Thyroid gland (tissue), 4 donors: ENCODE measurements around the gene ADSS1. TPM values are rescaled to one million over a fixed set of nuclear protein-coding genes. Genes with fewer than 3 reads are reported as not detected.

Source experiments
- DNase-seq, 2 donors: peaks; one replicate each; pipeline ENCODE4 v3.0.0-alpha.2; 2019
- H3K27ac ChIP-seq, 3 donors: fragments of 200-600 bp; sonication (generic); 1 replicate in 2 of 3; 2 replicates in 1 of 3; pipeline ENCODE4 v1.5.1; 2016 to 2019; ENCODE audit warnings: mild to moderate bottlenecking in 1 of 3, moderate library complexity in 1 of 3
- H3K27me3 ChIP-seq: fragments of 200-600 bp; sonication (generic); one replicate; pipeline ENCODE4 v1.5.1; 2019
- H3K36me3 ChIP-seq, 2 donors: fragments of 200-600 bp; sonication (generic); one replicate each; pipeline ENCODE4 v1.5.1; 2016 to 2019
- H3K4me1 ChIP-seq, 2 donors: fragments of 200-600 bp; sonication (generic); one replicate each; pipeline ENCODE4 v1.5.1; 2017 to 2019
- H3K4me3 ChIP-seq, 3 donors: fragments of 200-600 bp; sonication (generic); replicated peaks in 1 of 3; 1 replicate in 2 of 3; 2 replicates in 1 of 3; pipeline ENCODE4 v1.5.1; 2016; ENCODE audit warnings: mild to moderate bottlenecking in 1 of 3
- H3K9me3 ChIP-seq: fragments of 200-600 bp; sonication (generic); one replicate; pipeline ENCODE4 v1.5.1; 2017
- POLR2A ChIP-seq, 2 donors: fragments of 450-650 bp; IDR thresholded peaks; one replicate each; pipeline ENCODE4 v1.6.1; 2017; ENCODE audit warnings: antibody characterized with exemption in 2 of 2, mild to moderate bottlenecking in 2 of 2, moderate library complexity in 1 of 2
- WGBS, 2 donors: methylation state at CpG; one replicate each; pipeline ENCODE4 v1.1.5; 2017; 5-methylcytosine and 5-hydroxymethylcytosine counted together
- intact Hi-C: fragments of 100-400 bp; cut with DNase I; formaldehyde crosslinking; loops from one replicate; pipeline ENCODE4 v1.15.1; 2023
- total RNA-seq, 4 donors: library from RNA; depleted of rRNA; stranded (reverse); fragments of >200 nt; gene quantifications; one replicate each; pipeline ENCODE4 v1.2.3, GENCODE V29; 2016
- TF ChIP-seq, protein P1 (sequence below), 6 experiments: fragments of 200-600 bp in 3 of 6; fragments of 450-650 bp in 3 of 6; sonication (generic) in 3 of 6; IDR thresholded peaks; one replicate each; pipeline ENCODE4 v1.5.1; 2016 to 2019; ENCODE audit warnings: antibody characterized with exemption in 6 of 6, mild to moderate bottlenecking in 2 of 6, inconsistent platforms in 1 of 6, moderate library complexity in 1 of 6

ADSS1 gene
- total RNA-seq, 4 donors from 2014 or later, result 13.6 to 26.2 (median 18.9) TPM

- Histone ChIP-seq H3K36me3 (peaks cover 27 to 39% of the 10 kb centered on the region in 2 donors), H3K27ac (no peak overlapping the region), H3K4me3 (no peak overlapping the region), H3K9me3 (no peaks in the 10 kb centered on the region), H3K27me3 (no peaks in the 10 kb centered on the region), H3K4me1 (peaks cover 3 to 8% of the 10 kb centered on the region in 2 donors)
- TF ChIP-seq, protein P1, sequence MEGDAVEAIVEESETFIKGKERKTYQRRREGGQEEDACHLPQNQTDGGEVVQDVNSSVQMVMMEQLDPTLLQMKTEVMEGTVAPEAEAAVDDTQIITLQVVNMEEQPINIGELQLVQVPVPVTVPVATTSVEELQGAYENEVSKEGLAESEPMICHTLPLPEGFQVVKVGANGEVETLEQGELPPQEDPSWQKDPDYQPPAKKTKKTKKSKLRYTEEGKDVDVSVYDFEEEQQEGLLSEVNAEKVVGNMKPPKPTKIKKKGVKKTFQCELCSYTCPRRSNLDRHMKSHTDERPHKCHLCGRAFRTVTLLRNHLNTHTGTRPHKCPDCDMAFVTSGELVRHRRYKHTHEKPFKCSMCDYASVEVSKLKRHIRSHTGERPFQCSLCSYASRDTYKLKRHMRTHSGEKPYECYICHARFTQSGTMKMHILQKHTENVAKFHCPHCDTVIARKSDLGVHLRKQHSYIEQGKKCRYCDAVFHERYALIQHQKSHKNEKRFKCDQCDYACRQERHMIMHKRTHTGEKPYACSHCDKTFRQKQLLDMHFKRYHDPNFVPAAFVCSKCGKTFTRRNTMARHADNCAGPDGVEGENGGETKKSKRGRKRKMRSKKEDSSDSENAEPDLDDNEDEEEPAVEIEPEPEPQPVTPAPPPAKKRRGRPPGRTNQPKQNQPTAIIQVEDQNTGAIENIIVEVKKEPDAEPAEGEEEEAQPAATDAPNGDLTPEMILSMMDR (IDR thresholded peaks at IDR 0.05), result no peak
- no peak for TF ChIP-seq POLR2A (IDR thresholded peaks at IDR 0.05)
- intact Hi-C loops, result no loop called here
- no peak for DNase-seq
- 93 to 95% methylated on average over 28 to 29 of the region's 30 CpGs for WGBS, 2 donors
Measured at GRCh38 chr14:104758981-104759969, 35.2 kb downstream of the ADSS1 start.

GRCh38 chr14:104765517-104765916, 41.5 kb downstream of the ADSS1 start:
- H3K27ac ChIP-seq, result no peak overlapping the region
- TF ChIP-seq, protein P1 (IDR thresholded peaks at IDR 0.05), result no peak
- no peak for TF ChIP-seq POLR2A (IDR thresholded peaks at IDR 0.05)

GRCh38 chr14:104766256-104766862, 42.3 kb downstream of the ADSS1 start:
- peaks cover 9 to 13% of the 10 kb centered on the region in 2 donors for H3K4me1 ChIP-seq
- DNase-seq, result no peak
- H3K9me3 ChIP-seq, result no peaks in the 10 kb centered on the region
- H3K36me3 ChIP-seq, result peaks cover 0 to 4% of the 10 kb centered on the region in 2 donors
- no peaks in the 10 kb centered on the region for H3K27me3 ChIP-seq
- H3K4me3 ChIP-seq, result no peak overlapping the region
- intact Hi-C loops, result no loop called here
- no peak overlapping the region for H3K27ac ChIP-seq
- TF ChIP-seq POLR2A (IDR thresholded peaks at IDR 0.05), result no peak
- TF ChIP-seq, protein P1 (IDR thresholded peaks at IDR 0.05), result no peak
- WGBS, 2 donors, result 94 to 97% methylated on average over 4 of the region's 4 CpGs

More at GRCh38 chr14:104765517-104765916, 41.5 kb downstream of the ADSS1 start:
- WGBS, 2 donors, result 95% methylated on average over 3 of the region's 3 CpGs
- Histone ChIP-seq H3K4me1 (peaks cover 9 to 13% of the 10 kb centered on the region in 2 donors), H3K36me3 (peaks cover 0 to 3% of the 10 kb centered on the region in 2 donors), H3K27me3 (no peaks in the 10 kb centered on the region), H3K9me3 (no peaks in the 10 kb centered on the region), H3K4me3 (no peak overlapping the region)
- intact Hi-C loops, result no loop called here
- DNase-seq, result no peak

- Histone ChIP-seq H3K4me1 (peaks cover 9 to 13% of the 10 kb centered on the region in 2 donors), H3K9me3 (no peaks in the 10 kb centered on the region), H3K4me3 (no peak overlapping the region), H3K36me3 (peaks cover 6 to 9% of the 10 kb centered on the region in 2 donors), H3K27me3 (no peaks in the 10 kb centered on the region), H3K27ac (no peak overlapping the region)
- WGBS, 2 donors, result 87 to 89% methylated on average over 14 to 15 of the region's 15 CpGs
- no peak for DNase-seq
- intact Hi-C loops, result no loop called here
- TF ChIP-seq, protein P1 (IDR thresholded peaks at IDR 0.05), result no peak
- TF ChIP-seq POLR2A (IDR thresholded peaks at IDR 0.05), result no peak
Measured at GRCh38 chr14:104766863-104767633, 43.0 kb downstream of the ADSS1 start.
